GM19193 (cell line): Measurements from ENCODE around the gene RSPO1.

Source experiments
- POLR2A ChIP-seq: IDR thresholded peaks from 4 replicates; pipeline ENCODE4 v1.6.1; 2011; ENCODE audit not compliant: insufficient read depth, insufficient read length; ENCODE audit errors: extremely low read depth

Gene RSPO1

GRCh38 chr1:37564892-37565291 is 69.8 kb downstream of the RSPO1 start:
- no peak for TF ChIP-seq POLR2A

- TF ChIP-seq POLR2A = no peak
These were observed 71.7 kb downstream of the RSPO1 start for GRCh38 chr1:37562984-37563383.
